SU-DHL-6 (cell line): Measurements from ENCODE around the gene PPIP5K1.

ENCODE experiments used
- H2AFZ ChIP-seq: fragments of 200-600 bp; sonication (generic); 2 replicates; pipeline ENCODE4 v1.6.1; 2014; ENCODE audit warnings: low read depth, mild to moderate bottlenecking, moderate library complexity, mixed read lengths, antibody characterized with exemption, low read length; ENCODE audit not compliant: severe bottlenecking
- H3F3A ChIP-seq: fragments of 200-600 bp; shearing (Covaris generic); 2 replicates; pipeline ENCODE4 v1.6.0; 2016; ENCODE audit warnings: antibody characterized with exemption, mild to moderate bottlenecking; ENCODE audit not compliant: insufficient read depth
- H3K27ac ChIP-seq: fragments of 200-600 bp; sonication (generic); 2 replicates; pipeline ENCODE4 v1.5.1; 2016; ENCODE audit warnings: low read depth, mild to moderate bottlenecking, low read length, moderate library complexity, mixed read lengths
- H3K27me3 ChIP-seq: fragments of 200-600 bp; sonication (generic), shearing (Covaris generic); 2 replicates; pipeline ENCODE4 v1.6.0; 2014; ENCODE audit warnings: mild to moderate bottlenecking, low read length
- H3K36me3 ChIP-seq: fragments of 200-600 bp; sonication (generic); 2 replicates; pipeline ENCODE4 v1.6.1; 2014; ENCODE audit warnings: mild to moderate bottlenecking, low read length, mixed read lengths
- H3K4me2 ChIP-seq: fragments of 300-600, 200-600 bp; shearing (Covaris generic), sonication (generic); 2 replicates; pipeline ENCODE4 v1.6.0; 2014; ENCODE audit warnings: low read length, low read depth, mild to moderate bottlenecking; ENCODE audit not compliant: poor library complexity, severe bottlenecking
- H3K4me3 ChIP-seq: fragments of 200-600 bp; sonication (generic); 2 replicates; pipeline ENCODE4 v1.5.1; 2014; ENCODE audit warnings: antibody characterized with exemption, low read length, mild to moderate bottlenecking, mixed read lengths; ENCODE audit not compliant: insufficient read depth, poor library complexity, severe bottlenecking
- H3K79me2 ChIP-seq: fragments of 200-600 bp; sonication (generic); 2 replicates; pipeline ENCODE4 v1.6.1; 2014; ENCODE audit warnings: mild to moderate bottlenecking, low read length, moderate library complexity; ENCODE audit not compliant: insufficient read depth
- H3K9ac ChIP-seq: fragments of 200-600 bp; sonication (generic); 2 replicates; pipeline ENCODE4 v1.7.0; 2014; ENCODE audit warnings: mild to moderate bottlenecking, low read length
- H3K9me2 ChIP-seq: fragments of 200-600 bp; sonication (generic); replicated peaks from 2 replicates; pipeline ENCODE4 v1.6.1; 2014; ENCODE audit warnings: low read length; ENCODE audit not compliant: insufficient read depth
- H3K9me3 ChIP-seq: fragments of 200-600 bp; sonication (generic); 2 replicates; pipeline ENCODE4 v1.6.1; 2014; ENCODE audit warnings: low read length, mixed read lengths; ENCODE audit not compliant: insufficient read depth
- H4K20me1 ChIP-seq: fragments of 200-600 bp; sonication (generic); 2 replicates; pipeline ENCODE4 v1.6.1; 2014; ENCODE audit warnings: low read depth, mild to moderate bottlenecking, antibody characterized with exemption, low read length, moderate library complexity, mixed read lengths
- EZH2phosphoT487 ChIP-seq: fragments of 200-600 bp; sonication (generic), shearing (Covaris generic); conservative IDR thresholded peaks from 2 replicates; pipeline ENCODE4 v1.6.1; 2018; ENCODE audit warnings: mild to moderate bottlenecking, antibody characterized with exemption, low read length, moderate library complexity, mixed read lengths
- TF ChIP-seq, protein P1 (sequence below): fragments of 200-600 bp; sonication (generic); IDR thresholded peaks from one replicate; pipeline ENCODE4 v1.5.1; 2017; ENCODE audit warnings: antibody characterized with exemption, mild to moderate bottlenecking, low read length, moderate library complexity; ENCODE audit not compliant: insufficient read depth, poor library complexity, severe bottlenecking

Gene PPIP5K1

DNA sequence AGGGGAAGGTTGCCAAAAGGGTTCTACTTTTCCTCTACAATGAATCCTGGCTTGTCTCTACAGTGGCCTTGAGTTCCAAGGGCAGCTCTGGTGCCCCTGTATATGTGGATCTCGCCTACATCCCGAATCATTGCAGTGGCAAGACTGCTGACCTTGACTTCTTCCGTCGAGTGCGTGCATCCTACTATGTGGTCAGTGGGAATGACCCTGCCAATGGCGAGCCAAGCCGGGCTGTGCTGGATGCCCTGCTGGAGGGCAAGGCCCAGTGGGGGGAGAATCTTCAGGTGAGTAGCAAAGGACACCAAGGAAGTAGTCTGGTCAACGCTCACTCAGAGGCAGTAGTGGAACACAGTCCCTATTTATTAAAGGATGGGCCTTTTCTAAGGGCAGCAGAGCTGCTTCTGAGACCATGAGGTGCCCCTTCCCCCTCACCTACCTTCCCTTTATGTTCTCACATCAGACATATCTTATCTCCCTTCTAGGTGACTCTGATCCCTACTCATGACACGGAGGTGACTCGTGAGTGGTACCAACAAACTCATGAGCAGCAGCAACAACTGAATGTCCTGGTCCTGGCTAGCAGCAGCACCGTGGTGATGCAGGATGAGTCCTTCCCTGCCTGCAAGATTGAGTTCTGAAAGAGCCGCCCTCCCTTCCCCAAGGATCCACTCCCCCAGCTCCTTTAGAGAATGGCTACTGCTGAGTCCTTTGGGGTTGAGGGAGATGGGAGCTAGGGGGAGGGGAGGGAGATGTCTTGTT lies 60.2 kb downstream of the PPIP5K1 start:
- H3F3A ChIP-seq, result no peaks in the 10 kb centered on the region
- no peaks in the 10 kb centered on the region for H3K27me3 ChIP-seq
- no peak overlapping the region for H2AFZ ChIP-seq
- no peak overlapping the region for H3K27ac ChIP-seq
- H3K4me2 ChIP-seq, result no peak overlapping the region
- no peaks in the 10 kb centered on the region for H3K36me3 ChIP-seq
- no peaks in the 10 kb centered on the region for H3K79me2 ChIP-seq
- no peaks in the 10 kb centered on the region for H3K9me2 ChIP-seq
- no peak for TF ChIP-seq EZH2phosphoT487
- TF ChIP-seq, protein P1, sequence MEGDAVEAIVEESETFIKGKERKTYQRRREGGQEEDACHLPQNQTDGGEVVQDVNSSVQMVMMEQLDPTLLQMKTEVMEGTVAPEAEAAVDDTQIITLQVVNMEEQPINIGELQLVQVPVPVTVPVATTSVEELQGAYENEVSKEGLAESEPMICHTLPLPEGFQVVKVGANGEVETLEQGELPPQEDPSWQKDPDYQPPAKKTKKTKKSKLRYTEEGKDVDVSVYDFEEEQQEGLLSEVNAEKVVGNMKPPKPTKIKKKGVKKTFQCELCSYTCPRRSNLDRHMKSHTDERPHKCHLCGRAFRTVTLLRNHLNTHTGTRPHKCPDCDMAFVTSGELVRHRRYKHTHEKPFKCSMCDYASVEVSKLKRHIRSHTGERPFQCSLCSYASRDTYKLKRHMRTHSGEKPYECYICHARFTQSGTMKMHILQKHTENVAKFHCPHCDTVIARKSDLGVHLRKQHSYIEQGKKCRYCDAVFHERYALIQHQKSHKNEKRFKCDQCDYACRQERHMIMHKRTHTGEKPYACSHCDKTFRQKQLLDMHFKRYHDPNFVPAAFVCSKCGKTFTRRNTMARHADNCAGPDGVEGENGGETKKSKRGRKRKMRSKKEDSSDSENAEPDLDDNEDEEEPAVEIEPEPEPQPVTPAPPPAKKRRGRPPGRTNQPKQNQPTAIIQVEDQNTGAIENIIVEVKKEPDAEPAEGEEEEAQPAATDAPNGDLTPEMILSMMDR, result no peak
- no peaks in the 10 kb centered on the region for H4K20me1 ChIP-seq
- H3K9me3 ChIP-seq, result no peaks in the 10 kb centered on the region
- H3K9ac ChIP-seq, result no peak overlapping the region
- no peak overlapping the region for H3K4me3 ChIP-seq

DNA sequence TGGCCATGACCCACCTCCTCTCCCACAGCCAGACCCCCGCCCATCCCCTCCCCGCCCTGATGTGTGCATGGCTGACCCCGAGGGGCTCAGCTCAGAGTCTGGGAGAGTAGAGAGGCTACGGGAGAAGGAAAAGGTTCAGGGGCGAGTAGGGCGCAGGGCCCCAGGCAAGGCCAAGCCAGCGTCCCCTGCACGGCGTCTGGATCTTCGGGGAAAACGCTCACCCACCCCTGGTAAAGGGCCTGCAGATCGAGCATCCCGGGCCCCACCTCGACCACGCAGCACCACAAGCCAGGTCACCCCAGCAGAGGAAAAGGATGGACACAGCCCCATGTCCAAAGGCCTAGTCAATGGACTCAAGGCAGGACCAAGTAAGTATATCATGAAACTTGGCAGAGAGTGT lies 60.9 kb downstream of the PPIP5K1 start:
- no peaks in the 10 kb centered on the region for H3K36me3 ChIP-seq
- TF ChIP-seq, protein P1, result no peak

DNA sequence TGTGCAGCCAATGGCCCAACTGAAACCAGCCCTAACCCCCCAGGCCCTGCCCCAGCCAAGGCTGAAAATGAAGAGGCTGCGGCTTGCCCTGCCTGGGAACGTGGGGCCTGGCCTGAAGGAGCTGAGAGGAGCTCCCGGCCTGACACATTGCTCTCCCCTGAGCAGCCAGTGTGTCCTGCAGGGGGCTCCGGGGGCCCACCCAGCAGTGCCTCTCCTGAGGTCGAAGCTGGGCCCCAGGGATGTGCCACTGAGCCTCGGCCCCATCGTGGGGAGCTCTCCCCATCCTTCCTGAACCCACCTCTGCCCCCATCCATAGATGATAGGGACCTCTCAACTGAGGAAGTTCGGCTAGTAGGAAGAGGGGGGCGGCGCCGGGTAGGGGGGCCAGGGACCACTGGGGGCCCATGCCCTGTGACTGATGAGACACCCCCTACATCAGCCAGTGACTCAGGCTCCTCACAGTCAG lies 61.4 kb downstream of the PPIP5K1 start:
- no peak overlapping the region for H3K4me2 ChIP-seq
- TF ChIP-seq, protein P1, result no peak
- no peak for TF ChIP-seq EZH2phosphoT487
- no peaks in the 10 kb centered on the region for H3K36me3 ChIP-seq
- no peaks in the 10 kb centered on the region for H3K9me3 ChIP-seq
- no peaks in the 10 kb centered on the region for H3K79me2 ChIP-seq
- H3F3A ChIP-seq, result no peaks in the 10 kb centered on the region
- no peak overlapping the region for H2AFZ ChIP-seq
- no peak overlapping the region for H3K9ac ChIP-seq
- no peak overlapping the region for H3K4me3 ChIP-seq
- no peak overlapping the region for H3K27ac ChIP-seq
- H4K20me1 ChIP-seq, result no peaks in the 10 kb centered on the region
- H3K9me2 ChIP-seq, result no peaks in the 10 kb centered on the region
- no peaks in the 10 kb centered on the region for H3K27me3 ChIP-seq

More for the DNA sequence above, 60.9 kb downstream of the PPIP5K1 start:
- H3K9ac ChIP-seq, result no peak overlapping the region
- H3K4me3 ChIP-seq, result no peak overlapping the region
- no peak overlapping the region for H3K27ac ChIP-seq
- H3K4me2 ChIP-seq, result no peak overlapping the region
- H4K20me1 ChIP-seq, result no peaks in the 10 kb centered on the region
- H3F3A ChIP-seq, result no peaks in the 10 kb centered on the region
- no peaks in the 10 kb centered on the region for H3K9me3 ChIP-seq
- no peaks in the 10 kb centered on the region for H3K9me2 ChIP-seq
- no peak overlapping the region for H2AFZ ChIP-seq
- H3K79me2 ChIP-seq, result no peaks in the 10 kb centered on the region
- H3K27me3 ChIP-seq, result no peaks in the 10 kb centered on the region
